ENCODE data around the gene NAGPA. TPM values are rescaled to one million over a fixed set of nuclear protein-coding genes. Genes with fewer than 3 reads are reported as not detected.

NAGPA gene
- total RNA-seq, 1 donor from 2014 or later, result 17.4 TPM

- Mint-ChIP-seq H3K27ac (ENCODE audit: unreplicated experiment) (no peak overlapping the region), H3K36me3 (ENCODE audit: low read depth, unreplicated experiment) (peaks cover 2% of the 10 kb centered on the region), H3K4me1 (ENCODE audit: low read depth, unreplicated experiment) (no peaks in the 10 kb centered on the region), H3K9me3 (ENCODE audit: unreplicated experiment) (no peaks in the 10 kb centered on the region), H3K27me3 (ENCODE audit: low read depth, unreplicated experiment) (peaks cover 18% of the 10 kb centered on the region), H3K4me3 (ENCODE audit: unreplicated experiment) (no peak overlapping the region)
- H3K27ac ChIP-seq (ENCODE audit: low read depth, low read length), result no peak overlapping the region
- no peaks in the 10 kb centered on the region for H3K36me3 ChIP-seq (ENCODE audit: insufficient read depth, low read length)
- H3K79me2 ChIP-seq (ENCODE audit: insufficient read depth, low read length), result no peaks in the 10 kb centered on the region
- FAIRE-seq, result no peak
- H4K20me1 ChIP-seq (ENCODE audit: insufficient read depth, low read length), result no peaks in the 10 kb centered on the region
- peaks cover 12% of the 10 kb centered on the region for H3K27me3 ChIP-seq (ENCODE audit: insufficient read depth, low read length)
- no peak overlapping the region for H3K4me3 ChIP-seq (ENCODE audit: insufficient read depth, low read depth, low read length)
- TF ChIP-seq CTCF (IDR thresholded peaks at IDR 0.05; ENCODE audit: insufficient read depth, low read depth, low read length) (no peak), EZH2 (IDR thresholded peaks at IDR 0.05; ENCODE audit: insufficient read depth, low read length) (no peak)
- H3K9ac ChIP-seq (ENCODE audit: low read length), result no peak overlapping the region
- H3K4me1 ChIP-seq (ENCODE audit: insufficient read depth, low read length), result no peaks in the 10 kb centered on the region
- no peak overlapping the region for H3K4me2 ChIP-seq (ENCODE audit: low read length)
- H3K9me3 ChIP-seq (ENCODE audit: insufficient read depth, low read depth, low read length), result no peaks in the 10 kb centered on the region
- H2AFZ ChIP-seq (ENCODE audit: low read depth, low read length), result no peak overlapping the region
- no peak for DNase-seq (ENCODE audit: low read depth)
Measured at GRCh38 chr16:5011637-5012036, 22.1 kb downstream of the NAGPA start.

GRCh38 chr16:5010576-5011329 lies 23.0 kb downstream of the NAGPA start:
- no peaks in the 10 kb centered on the region for H3K4me1 Mint-ChIP-seq (ENCODE audit: low read depth, unreplicated experiment)
- Histone ChIP-seq H3K4me3 (ENCODE audit: insufficient read depth, low read depth, low read length) (no peak overlapping the region), H3K9me3 (ENCODE audit: insufficient read depth, low read depth, low read length) (no peaks in the 10 kb centered on the region), H2AFZ (ENCODE audit: low read depth, low read length) (no peak overlapping the region), H3K27me3 (ENCODE audit: insufficient read depth, low read length) (peaks cover 12% of the 10 kb centered on the region), H3K9ac (ENCODE audit: low read length) (no peak overlapping the region), H4K20me1 (ENCODE audit: insufficient read depth, low read length) (no peaks in the 10 kb centered on the region), H3K4me1 (ENCODE audit: insufficient read depth, low read length) (no peaks in the 10 kb centered on the region), H3K36me3 (ENCODE audit: insufficient read depth, low read length) (no peaks in the 10 kb centered on the region), H3K4me2 (ENCODE audit: low read length) (no peak overlapping the region), H3K27ac (ENCODE audit: low read depth, low read length) (no peak overlapping the region), H3K79me2 (ENCODE audit: insufficient read depth, low read length) (no peaks in the 10 kb centered on the region)
- H3K27ac Mint-ChIP-seq (ENCODE audit: unreplicated experiment), result no peak overlapping the region
- H3K9me3 Mint-ChIP-seq (ENCODE audit: unreplicated experiment), result no peaks in the 10 kb centered on the region
- DNase-seq (ENCODE audit: low read depth) (no peak), FAIRE-seq (no peak)
- no peak for TF ChIP-seq CTCF (IDR thresholded peaks at IDR 0.05; ENCODE audit: insufficient read depth, low read depth, low read length)
- TF ChIP-seq EZH2 (IDR thresholded peaks at IDR 0.05; ENCODE audit: insufficient read depth, low read length), result no peak
- peaks cover 2% of the 10 kb centered on the region for H3K36me3 Mint-ChIP-seq (ENCODE audit: low read depth, unreplicated experiment)
- no peak overlapping the region for H3K4me3 Mint-ChIP-seq (ENCODE audit: unreplicated experiment)
- H3K27me3 Mint-ChIP-seq (ENCODE audit: low read depth, unreplicated experiment), result peaks cover 18% of the 10 kb centered on the region

GRCh38 chr16:5008311-5008731 lies 25.4 kb downstream of the NAGPA start:
- Mint-ChIP-seq H3K27me3 (ENCODE audit: low read depth, unreplicated experiment) (peaks cover 27% of the 10 kb centered on the region), H3K9me3 (ENCODE audit: unreplicated experiment) (no peaks in the 10 kb centered on the region), H3K36me3 (ENCODE audit: low read depth, unreplicated experiment) (peaks cover 2% of the 10 kb centered on the region), H3K27ac (ENCODE audit: unreplicated experiment) (no peak overlapping the region), H3K4me1 (ENCODE audit: low read depth, unreplicated experiment) (no peaks in the 10 kb centered on the region), H3K4me3 (ENCODE audit: unreplicated experiment) (no peak overlapping the region)
- H3K9me3 ChIP-seq (ENCODE audit: insufficient read depth, low read depth, low read length), result no peaks in the 10 kb centered on the region
- no peak overlapping the region for H3K4me3 ChIP-seq (ENCODE audit: insufficient read depth, low read depth, low read length)
- no peak overlapping the region for H3K27ac ChIP-seq (ENCODE audit: low read depth, low read length)
- no peak overlapping the region for H3K4me2 ChIP-seq (ENCODE audit: low read length)
- no peak for FAIRE-seq
- no peak overlapping the region for H3K9ac ChIP-seq (ENCODE audit: low read length)
- H3K36me3 ChIP-seq (ENCODE audit: insufficient read depth, low read length), result no peaks in the 10 kb centered on the region
- no peaks in the 10 kb centered on the region for H3K79me2 ChIP-seq (ENCODE audit: insufficient read depth, low read length)
- DNase-seq (ENCODE audit: low read depth), result no peak
- no peak overlapping the region for H2AFZ ChIP-seq (ENCODE audit: low read depth, low read length)
- H3K4me1 ChIP-seq (ENCODE audit: insufficient read depth, low read length), result no peaks in the 10 kb centered on the region
- TF ChIP-seq EZH2 (IDR thresholded peaks at IDR 0.05; ENCODE audit: insufficient read depth, low read length) (no peak), CTCF (IDR thresholded peaks at IDR 0.05; ENCODE audit: insufficient read depth, low read depth, low read length) (no peak)
- H4K20me1 ChIP-seq (ENCODE audit: insufficient read depth, low read length), result no peaks in the 10 kb centered on the region
- H3K27me3 ChIP-seq (ENCODE audit: insufficient read depth, low read length), result peaks cover 12% of the 10 kb centered on the region
